ENCODE data around the gene FAM151A.
"Not testable (repeated sequence)": the region's sequence is repeated elsewhere in the genome, so short reads cannot be mapped to it uniquely, and the experiment has no call there.

FAM151A gene

GRCh38 chr1:54636461-54637446 is 13.4 kb upstream of the FAM151A start:
- not testable (repeated sequence) for DNase-seq

GRCh38 chr1:54635804-54636203 is 12.5 kb upstream of the FAM151A start:
- not testable (repeated sequence) for DNase-seq

- no peak for DNase-seq
Measured at GRCh38 chr1:54627196-54627595, 3.9 kb upstream of the FAM151A start.

GRCh38 chr1:54624466-54625464 is 1.4 kb upstream of the FAM151A start:
- no peak for DNase-seq

GRCh38 chr1:54619749-54620148 is 3.6 kb downstream of the FAM151A start:
- no peak for DNase-seq

GRCh38 chr1:54615531-54616279 is 7.6 kb downstream of the FAM151A start:
- DNase-seq, result no peak

GRCh38 chr1:54614563-54614962 is 8.8 kb downstream of the FAM151A start:
- no peak for DNase-seq

GRCh38 chr1:54614024-54614423 is 9.3 kb downstream of the FAM151A start:
- DNase-seq, result no peak

- DNase-seq, result no peak
Measured at GRCh38 chr1:54611621-54612020, 11.7 kb downstream of the FAM151A start.

GRCh38 chr1:54610601-54611580 is 12.4 kb downstream of the FAM151A start:
- no peak for DNase-seq

GRCh38 chr1:54610048-54610447 is 13.3 kb downstream of the FAM151A start:
- no peak for DNase-seq

- no peak for DNase-seq
Measured at GRCh38 chr1:54609301-54609921, 13.9 kb downstream of the FAM151A start.

- DNase-seq, result no peak
Measured at GRCh38 chr1:54608566-54609230, 14.6 kb downstream of the FAM151A start.

- no peak for DNase-seq
Measured at GRCh38 chr1:54607821-54608565, 15.3 kb downstream of the FAM151A start.

GRCh38 chr1:54606990-54607325 is 16.4 kb downstream of the FAM151A start:
- no peak for DNase-seq

- DNase-seq, result no peak
Measured at GRCh38 chr1:54606096-54606989, 17.0 kb downstream of the FAM151A start.

GRCh38 chr1:54604572-54605370 is 18.6 kb downstream of the FAM151A start:
- DNase-seq, result no peak

- DNase-seq, result no peak
Measured at GRCh38 chr1:54604051-54604450, 19.3 kb downstream of the FAM151A start.
